ENCODE data around the gene RPL13.

DNA sequence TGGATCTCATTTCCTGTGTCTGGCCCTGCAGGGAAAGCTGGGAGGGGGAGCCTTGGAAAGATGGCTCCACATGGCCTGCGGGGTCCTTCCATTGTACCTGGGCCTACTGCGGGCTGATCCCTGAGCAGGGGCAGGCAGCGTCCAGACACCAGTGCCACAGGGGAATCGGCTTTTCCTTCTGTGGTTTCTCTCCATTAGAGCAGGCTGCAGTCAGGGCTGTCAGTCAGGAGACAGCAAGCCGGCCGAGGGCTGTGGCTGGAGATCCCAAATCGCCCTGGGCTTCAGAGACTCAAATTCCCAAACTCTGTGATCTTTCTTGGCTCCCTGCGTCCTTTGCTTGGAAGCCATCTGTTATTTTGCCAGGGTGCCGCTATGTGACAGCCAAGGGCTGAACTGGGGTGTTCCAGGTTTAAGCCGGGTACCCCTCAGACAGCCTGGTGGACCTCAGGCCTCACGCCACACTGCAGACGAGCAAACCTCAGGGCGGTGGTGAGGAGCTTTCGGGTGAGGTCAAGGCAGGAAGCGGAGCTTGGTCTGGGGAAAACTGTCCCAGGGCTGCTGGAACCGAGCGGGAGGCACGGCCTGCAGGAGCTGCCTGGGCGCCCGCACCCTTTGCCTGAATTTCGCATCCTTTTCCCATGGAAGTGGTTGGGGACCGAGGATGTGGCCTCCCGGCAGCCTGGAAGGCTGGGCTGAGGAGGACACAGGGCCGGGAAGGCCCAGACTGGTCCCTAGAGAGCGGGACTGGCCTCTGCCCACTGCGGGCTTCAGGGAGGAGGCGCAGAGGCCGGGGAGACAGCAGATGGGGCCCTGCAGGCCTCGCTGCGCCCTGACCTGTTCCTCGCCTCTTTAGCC lies 13.6 kb downstream of the RPL13 start:
- TF ChIP-seq, protein P1, sequence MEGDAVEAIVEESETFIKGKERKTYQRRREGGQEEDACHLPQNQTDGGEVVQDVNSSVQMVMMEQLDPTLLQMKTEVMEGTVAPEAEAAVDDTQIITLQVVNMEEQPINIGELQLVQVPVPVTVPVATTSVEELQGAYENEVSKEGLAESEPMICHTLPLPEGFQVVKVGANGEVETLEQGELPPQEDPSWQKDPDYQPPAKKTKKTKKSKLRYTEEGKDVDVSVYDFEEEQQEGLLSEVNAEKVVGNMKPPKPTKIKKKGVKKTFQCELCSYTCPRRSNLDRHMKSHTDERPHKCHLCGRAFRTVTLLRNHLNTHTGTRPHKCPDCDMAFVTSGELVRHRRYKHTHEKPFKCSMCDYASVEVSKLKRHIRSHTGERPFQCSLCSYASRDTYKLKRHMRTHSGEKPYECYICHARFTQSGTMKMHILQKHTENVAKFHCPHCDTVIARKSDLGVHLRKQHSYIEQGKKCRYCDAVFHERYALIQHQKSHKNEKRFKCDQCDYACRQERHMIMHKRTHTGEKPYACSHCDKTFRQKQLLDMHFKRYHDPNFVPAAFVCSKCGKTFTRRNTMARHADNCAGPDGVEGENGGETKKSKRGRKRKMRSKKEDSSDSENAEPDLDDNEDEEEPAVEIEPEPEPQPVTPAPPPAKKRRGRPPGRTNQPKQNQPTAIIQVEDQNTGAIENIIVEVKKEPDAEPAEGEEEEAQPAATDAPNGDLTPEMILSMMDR (conservative IDR thresholded peaks at IDR 0.05 in 1 of 2, IDR thresholded peaks at IDR 0.05 in 1 of 2; ENCODE audit: low read depth in 1 of 2, low read length in 2 of 2): no peak
- no peak for TF ChIP-seq EZH2 (IDR thresholded peaks at IDR 0.05; ENCODE audit: low read length, missing control alignments)

All from fibroblast of lung (primary cell).